ENCODE measurements around the gene POP7.
"Not testable (repeated sequence)": the region's sequence is repeated elsewhere in the genome, so short reads cannot be mapped to it uniquely, and the experiment has no call there.

POP7 gene

GRCh38 chr7:100705753-100706671 is at the start of gene POP7:
TSS of gene POP7 (plus strand) at chr7:100706121. CDS start at chr7:100706831, 710 bp downstream.
- peak; percentile 90 for DNase-seq (ENCODE audit: low spot score)

GRCh38 chr7:100662194-100662776 is 43.6 kb upstream of the POP7 start:
- not testable (repeated sequence) for DNase-seq (ENCODE audit: low spot score)

GRCh38 chr7:100665168-100665726 is 40.7 kb upstream of the POP7 start:
- no peak for DNase-seq (ENCODE audit: low spot score)

- DNase-seq (ENCODE audit: low spot score) = no peak
Observed at GRCh38 chr7:100667331-100668068, 38.4 kb upstream of the POP7 start.

GRCh38 chr7:100668069-100668449 is 37.9 kb upstream of the POP7 start:
- no peak for DNase-seq (ENCODE audit: low spot score)

DNA sequence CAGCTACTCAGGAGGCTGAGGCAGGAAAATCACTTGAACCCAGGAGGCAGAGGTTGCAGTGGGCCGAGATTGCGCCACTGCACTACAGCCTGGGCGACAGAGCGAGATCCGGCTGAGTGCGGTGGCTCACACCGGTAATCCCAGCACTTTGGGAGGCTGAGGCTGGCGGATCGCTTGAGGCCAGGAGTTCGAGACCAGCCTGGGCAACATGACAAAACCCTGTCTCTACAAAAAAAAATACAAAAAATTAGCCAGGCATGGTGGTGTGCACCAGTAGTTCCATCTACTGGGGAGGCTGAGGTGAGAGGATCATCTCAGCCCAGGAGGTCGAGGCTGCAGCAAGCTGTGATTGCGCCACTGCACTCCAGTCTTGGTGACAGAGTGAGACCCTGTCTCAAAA is 36.8 kb upstream of the POP7 start:
- DNase-seq (ENCODE audit: low spot score) = not testable (repeated sequence)

GRCh38 chr7:100670074-100670473 is 35.8 kb upstream of the POP7 start:
- no peak for DNase-seq (ENCODE audit: low spot score)

DNA sequence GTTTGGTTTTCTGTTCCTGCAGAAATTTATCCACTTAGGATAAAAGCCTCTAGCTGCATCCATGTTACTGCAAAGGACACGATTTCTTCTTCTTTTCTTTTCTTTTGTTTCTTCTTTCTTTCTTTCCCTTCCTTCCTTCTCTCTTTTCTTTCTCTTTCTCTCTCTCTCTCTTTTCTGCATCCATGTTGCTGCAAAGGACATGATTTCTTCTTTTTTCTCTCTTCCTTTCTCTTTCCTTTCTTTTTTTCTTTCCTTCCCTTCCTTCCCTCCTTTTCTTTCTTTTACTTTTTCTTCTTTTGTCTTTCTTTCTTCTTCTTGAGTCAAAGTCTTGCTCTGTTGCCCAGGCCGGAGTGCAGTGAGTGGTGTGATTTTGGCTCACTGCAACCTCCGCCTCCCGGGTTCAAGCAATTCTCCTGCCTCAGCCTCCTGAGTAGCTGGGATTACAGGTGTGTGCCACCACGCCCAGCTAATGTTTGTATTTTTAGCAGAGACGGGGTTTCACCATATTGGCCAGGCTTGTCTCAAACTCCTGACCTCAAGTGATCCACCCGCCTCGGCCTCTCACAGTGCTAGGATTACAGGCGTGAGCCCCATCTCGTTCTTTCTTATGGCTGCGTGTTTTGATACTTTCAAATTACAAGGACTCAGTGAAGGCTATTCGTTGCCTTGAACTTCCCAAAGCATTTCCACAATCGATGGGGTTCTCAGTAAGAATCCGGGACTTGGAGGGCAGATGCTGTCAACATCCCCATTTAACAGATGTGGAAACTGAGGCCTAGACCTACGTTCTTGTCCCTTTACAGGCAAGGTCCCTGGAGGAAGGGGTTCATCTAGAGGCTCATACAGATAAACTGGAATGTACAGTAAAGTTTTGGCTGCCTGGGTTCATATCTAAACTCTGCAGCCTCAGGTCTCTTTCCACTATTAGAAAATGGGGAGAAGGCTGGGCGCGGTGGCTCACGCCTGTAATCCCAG is 34.3 kb upstream of the POP7 start:
- no peak for DNase-seq (ENCODE audit: low spot score)

- DNase-seq (ENCODE audit: low spot score) = peak; percentile 99
Observed at GRCh38 chr7:100673302-100673941, 32.5 kb upstream of the POP7 start, which contains the start of gene GNB2. TSS of gene GNB2 (plus strand) at chr7:100673740. CDS start at chr7:100676266, 2,526 bp downstream.

DNA sequence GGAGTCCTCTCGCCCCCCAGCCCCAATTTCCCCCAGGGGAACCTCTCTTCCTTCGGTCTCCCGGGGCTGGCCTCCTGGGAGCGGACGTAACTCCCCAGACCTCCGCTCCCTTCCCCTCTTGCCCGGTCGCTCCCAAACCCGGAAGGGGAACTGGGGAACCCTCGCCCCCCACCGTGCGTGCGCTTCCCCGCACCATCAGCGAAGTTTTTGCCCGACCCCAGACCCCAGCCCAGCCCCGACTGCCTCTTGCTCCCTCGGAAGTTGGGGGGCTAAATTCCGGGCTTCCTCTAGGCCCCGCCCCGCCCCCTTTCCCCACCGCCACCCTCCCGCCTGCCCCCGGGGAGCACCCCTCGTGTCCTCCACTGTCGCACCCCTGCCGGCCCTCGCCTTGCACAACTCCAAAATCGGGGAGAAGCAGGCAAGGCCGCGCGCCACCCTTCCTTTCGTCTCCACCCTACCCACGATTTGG is 31.9 kb upstream of the POP7 start:
- DNase-seq (ENCODE audit: low spot score) = peak; percentile 42

DNA sequence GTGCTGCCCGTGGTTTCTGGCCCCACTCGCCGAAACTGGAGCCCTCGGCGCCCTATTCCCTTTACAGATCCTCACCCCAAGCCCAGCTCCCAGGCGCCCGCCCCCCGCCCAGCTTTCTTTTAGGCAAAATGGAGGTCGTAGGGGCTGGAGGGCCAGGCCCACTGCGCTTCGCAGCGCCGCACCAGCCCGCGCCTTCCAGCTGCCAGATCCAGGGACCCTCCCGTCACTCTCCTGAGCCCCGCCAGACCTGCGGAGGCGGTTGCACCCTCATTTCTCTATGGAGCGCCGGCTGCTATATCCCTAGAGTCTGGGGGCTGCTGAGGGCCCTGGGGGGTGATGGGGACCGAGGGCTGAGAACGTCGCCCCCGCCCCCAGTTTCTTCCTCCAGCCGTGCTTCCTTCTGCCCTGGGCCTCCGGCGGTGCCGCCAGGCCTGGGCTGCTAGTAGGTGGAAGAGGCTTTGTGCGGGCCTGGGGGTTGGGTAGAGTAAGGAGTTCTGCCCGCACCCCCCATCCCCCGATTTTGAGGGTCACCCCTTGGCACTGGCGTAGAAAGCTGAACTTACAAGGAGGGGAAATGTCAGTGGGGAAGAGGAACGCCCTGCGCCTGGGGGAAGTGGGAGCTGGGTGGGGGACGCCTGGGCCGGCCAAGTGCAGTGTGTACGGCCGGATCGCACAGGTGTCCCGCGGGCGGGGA is 31.4 kb upstream of the POP7 start:
- peak; percentile 41 for DNase-seq (ENCODE audit: low spot score)

GRCh38 chr7:100675105-100675451 is 30.8 kb upstream of the POP7 start:
- DNase-seq (ENCODE audit: low spot score) = peak; percentile 38

- DNase-seq (ENCODE audit: low spot score) = peak; percentile 44
Observed at GRCh38 chr7:100675581-100676350, 30.2 kb upstream of the POP7 start.

DNA sequence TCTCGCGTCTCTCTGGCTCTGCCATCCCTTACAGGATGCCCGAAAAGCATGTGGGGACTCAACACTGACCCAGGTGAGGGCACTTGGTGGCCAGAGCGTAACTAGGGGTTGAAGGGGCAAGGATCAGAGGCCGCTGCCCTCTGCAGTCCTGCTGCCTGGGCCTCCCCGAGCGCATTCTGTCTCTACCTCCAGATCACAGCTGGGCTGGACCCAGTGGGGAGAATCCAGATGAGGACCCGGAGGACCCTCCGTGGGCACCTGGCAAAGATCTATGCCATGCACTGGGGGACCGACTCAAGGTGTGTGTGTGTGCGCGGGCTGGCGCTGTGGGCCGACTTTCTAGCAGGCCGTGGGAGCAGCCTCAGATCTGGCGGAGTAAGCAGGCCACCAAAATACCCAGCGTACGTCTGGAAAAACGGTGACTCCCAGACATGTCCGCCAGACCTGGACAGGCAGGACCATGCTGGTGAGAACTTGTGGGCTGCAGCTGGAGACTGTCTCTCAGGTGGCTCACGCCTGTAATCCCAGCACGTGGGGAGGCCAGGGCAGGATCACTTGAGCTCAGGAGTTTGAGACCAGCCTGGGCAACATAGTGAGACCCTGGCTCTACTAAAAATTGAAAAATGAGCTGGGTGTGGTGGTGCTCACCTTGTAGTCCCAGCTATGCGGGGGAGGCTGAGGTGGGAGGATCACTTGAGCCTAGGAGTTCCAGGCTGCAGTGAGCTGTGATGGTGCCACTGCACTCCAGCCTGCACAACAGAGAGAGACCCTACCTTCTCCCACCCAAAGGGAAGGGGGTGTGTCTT is 29.2 kb upstream of the POP7 start:
- DNase-seq (ENCODE audit: low spot score) = peak; percentile 10

DNA sequence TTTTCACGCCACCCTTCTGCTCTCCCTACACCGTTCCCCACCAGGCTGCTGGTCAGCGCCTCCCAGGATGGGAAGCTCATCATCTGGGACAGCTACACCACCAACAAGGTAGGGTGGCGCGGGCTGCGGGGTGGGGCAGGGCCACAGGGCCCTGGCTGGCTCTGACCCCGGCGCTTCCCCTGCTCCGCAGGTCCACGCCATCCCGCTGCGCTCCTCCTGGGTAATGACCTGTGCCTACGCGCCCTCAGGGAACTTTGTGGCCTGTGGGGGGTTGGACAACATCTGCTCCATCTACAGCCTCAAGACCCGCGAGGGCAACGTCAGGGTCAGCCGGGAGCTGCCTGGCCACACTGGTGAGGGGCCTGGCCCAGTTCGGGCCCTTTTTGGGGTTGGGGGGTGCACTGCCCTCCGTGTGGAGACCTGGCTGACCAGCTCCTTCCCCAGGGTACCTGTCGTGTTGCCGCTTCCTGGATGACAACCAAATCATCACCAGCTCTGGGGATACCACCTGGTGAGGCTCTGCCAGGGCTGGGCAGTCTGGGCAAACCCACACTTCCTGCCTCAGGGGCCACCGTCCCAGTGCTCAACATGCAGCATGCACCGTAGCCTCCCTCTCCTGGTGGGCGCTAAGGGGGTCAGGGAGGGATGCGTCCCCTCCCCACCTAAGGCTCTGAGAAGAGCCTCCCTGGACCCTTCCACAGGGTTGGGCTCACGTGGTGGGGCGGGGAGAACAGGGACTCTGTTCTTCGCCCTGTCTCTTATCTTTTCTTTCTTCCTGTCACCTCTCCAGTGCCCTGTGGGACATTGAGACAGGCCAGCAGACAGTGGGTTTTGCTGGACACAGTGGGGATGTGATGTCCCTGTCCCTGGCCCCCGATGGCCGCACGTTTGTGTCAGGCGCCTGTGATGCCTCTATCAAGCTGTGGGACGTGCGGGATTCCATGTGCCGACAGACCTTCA is 28.3 kb upstream of the POP7 start:
- DNase-seq (ENCODE audit: low spot score) = peak; percentile 20

DNA sequence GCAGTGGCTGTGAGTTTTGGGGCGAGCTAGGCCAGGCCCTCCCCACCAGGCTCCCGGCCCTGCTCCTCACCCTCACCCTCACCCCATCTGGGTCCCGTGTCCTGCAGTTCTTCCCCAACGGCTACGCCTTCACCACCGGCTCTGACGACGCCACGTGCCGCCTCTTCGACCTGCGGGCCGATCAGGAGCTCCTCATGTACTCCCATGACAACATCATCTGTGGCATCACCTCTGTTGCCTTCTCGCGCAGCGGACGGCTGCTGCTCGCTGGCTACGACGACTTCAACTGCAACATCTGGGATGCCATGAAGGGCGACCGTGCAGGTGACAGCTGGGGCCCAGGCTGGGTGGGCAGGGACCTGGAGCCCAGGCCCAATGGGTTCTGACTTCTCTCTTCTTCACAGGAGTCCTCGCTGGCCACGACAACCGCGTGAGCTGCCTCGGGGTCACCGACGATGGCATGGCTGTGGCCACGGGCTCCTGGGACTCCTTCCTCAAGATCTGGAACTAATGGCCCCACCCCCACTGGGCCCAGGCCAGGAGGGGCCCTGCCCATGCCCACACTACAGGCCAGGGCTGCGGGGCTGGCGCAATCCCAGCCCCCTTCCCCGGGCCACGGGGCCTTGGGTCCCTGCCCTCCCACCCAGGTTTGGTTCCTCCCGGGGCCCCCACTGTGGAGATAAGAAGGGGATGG is 27.5 kb upstream of the POP7 start:
- peak; percentile 20 for DNase-seq (ENCODE audit: low spot score)

Measured in HuH-7 (cell line).